Measurements from ENCODE around the gene TMEM81. TPM values are rescaled to one million over a fixed set of nuclear protein-coding genes. Genes with fewer than 3 reads are reported as not detected.

TMEM81 gene
- polyA plus RNA-seq, 1 donor = 3.3 TPM

GRCh38 chr1:205061665-205062069 is 22.6 kb downstream of the TMEM81 start:
- no CpG with 5 or more reads among the region's 13 CpGs for WGBS (ENCODE audit: insufficient coverage, low lambda C conversion rate)
- no peaks in the 10 kb centered on the region for H3K27me3 ChIP-seq (ENCODE audit: control insufficient read depth, insufficient read depth, low read length)
- H3K36me3 ChIP-seq (ENCODE audit: control insufficient read depth, insufficient read depth, low read length) = no peaks in the 10 kb centered on the region
- H3K4me1 ChIP-seq (ENCODE audit: control insufficient read depth, insufficient read depth, low read length) = peaks cover 2% of the 10 kb centered on the region
- peak; percentile 51 to 65 for DNase-seq
- H3K9me3 ChIP-seq (ENCODE audit: control insufficient read depth, low read depth, low read length) = no peaks in the 10 kb centered on the region
- H3K4me3 ChIP-seq (ENCODE audit: low read length) = no peak overlapping the region
- H3K27ac ChIP-seq (ENCODE audit: low read length) = no peak overlapping the region

- Histone ChIP-seq H3K27me3 (ENCODE audit: control insufficient read depth, insufficient read depth, low read length) (no peaks in the 10 kb centered on the region), H3K4me3 (ENCODE audit: low read length) (no peak overlapping the region), H3K9me3 (ENCODE audit: control insufficient read depth, low read depth, low read length) (no peaks in the 10 kb centered on the region), H3K27ac (ENCODE audit: low read length) (no peak overlapping the region), H3K4me1 (ENCODE audit: control insufficient read depth, insufficient read depth, low read length) (peaks cover 2% of the 10 kb centered on the region), H3K36me3 (ENCODE audit: control insufficient read depth, insufficient read depth, low read length) (no peaks in the 10 kb centered on the region)
- whole genome bisulfite sequencing (ENCODE audit: insufficient coverage, low lambda C conversion rate) = no CpG with 5 or more reads among the region's 14 CpGs
- DNase-seq = no peak
These were observed 23.0 kb downstream of the TMEM81 start for GRCh38 chr1:205061227-205061626.

- Histone ChIP-seq H3K27ac (ENCODE audit: low read length) (no peak overlapping the region), H3K4me3 (ENCODE audit: low read length) (no peak overlapping the region), H3K36me3 (ENCODE audit: control insufficient read depth, insufficient read depth, low read length) (no peaks in the 10 kb centered on the region), H3K4me1 (ENCODE audit: control insufficient read depth, insufficient read depth, low read length) (peaks cover 2% of the 10 kb centered on the region), H3K9me3 (ENCODE audit: control insufficient read depth, low read depth, low read length) (no peaks in the 10 kb centered on the region), H3K27me3 (ENCODE audit: control insufficient read depth, insufficient read depth, low read length) (no peaks in the 10 kb centered on the region)
- no peak for DNase-seq
- WGBS (ENCODE audit: insufficient coverage, low lambda C conversion rate) = 100% methylated on average over 1 of the region's 10 CpGs
These were observed 23.5 kb downstream of the TMEM81 start for GRCh38 chr1:205060746-205061145.

GRCh38 chr1:205059660-205060059 is 24.6 kb downstream of the TMEM81 start:
- DNase-seq = no peak
- no CpG with 5 or more reads among the region's 6 CpGs for WGBS (ENCODE audit: insufficient coverage, low lambda C conversion rate)
- Histone ChIP-seq H3K27ac (ENCODE audit: low read length) (no peak overlapping the region), H3K9me3 (ENCODE audit: control insufficient read depth, low read depth, low read length) (no peaks in the 10 kb centered on the region), H3K27me3 (ENCODE audit: control insufficient read depth, insufficient read depth, low read length) (no peaks in the 10 kb centered on the region), H3K4me1 (ENCODE audit: control insufficient read depth, insufficient read depth, low read length) (peaks cover 2% of the 10 kb centered on the region), H3K36me3 (ENCODE audit: control insufficient read depth, insufficient read depth, low read length) (no peaks in the 10 kb centered on the region), H3K4me3 (ENCODE audit: low read length) (no peak overlapping the region)

GRCh38 chr1:205058853-205059252 is 25.4 kb downstream of the TMEM81 start:
- Histone ChIP-seq H3K27ac (ENCODE audit: low read length) (no peak overlapping the region), H3K9me3 (ENCODE audit: control insufficient read depth, low read depth, low read length) (no peaks in the 10 kb centered on the region), H3K4me1 (ENCODE audit: control insufficient read depth, insufficient read depth, low read length) (peaks cover 2% of the 10 kb centered on the region), H3K4me3 (ENCODE audit: low read length) (no peak overlapping the region), H3K27me3 (ENCODE audit: control insufficient read depth, insufficient read depth, low read length) (no peaks in the 10 kb centered on the region), H3K36me3 (ENCODE audit: control insufficient read depth, insufficient read depth, low read length) (no peaks in the 10 kb centered on the region)
- WGBS (ENCODE audit: insufficient coverage, low lambda C conversion rate) = no CpG with 5 or more reads among the region's 12 CpGs
- no peak for DNase-seq

- no peaks in the 10 kb centered on the region for H3K27me3 ChIP-seq (ENCODE audit: control insufficient read depth, insufficient read depth, low read length)
- peaks cover 2% of the 10 kb centered on the region for H3K4me1 ChIP-seq (ENCODE audit: control insufficient read depth, insufficient read depth, low read length)
- H3K27ac ChIP-seq (ENCODE audit: low read length) = no peak overlapping the region
- H3K9me3 ChIP-seq (ENCODE audit: control insufficient read depth, low read depth, low read length) = no peaks in the 10 kb centered on the region
- no peak overlapping the region for H3K4me3 ChIP-seq (ENCODE audit: low read length)
- WGBS (ENCODE audit: insufficient coverage, low lambda C conversion rate) = no CpG with 5 or more reads among the region's 19 CpGs
- no peak for DNase-seq
- H3K36me3 ChIP-seq (ENCODE audit: control insufficient read depth, insufficient read depth, low read length) = no peaks in the 10 kb centered on the region
These were observed 26.3 kb downstream of the TMEM81 start for GRCh38 chr1:205057808-205058575.

GRCh38 chr1:205056956-205057568 is 27.2 kb downstream of the TMEM81 start:
- Histone ChIP-seq H3K4me3 (ENCODE audit: low read length) (no peak overlapping the region), H3K36me3 (ENCODE audit: control insufficient read depth, insufficient read depth, low read length) (no peaks in the 10 kb centered on the region), H3K4me1 (ENCODE audit: control insufficient read depth, insufficient read depth, low read length) (peaks cover 2% of the 10 kb centered on the region), H3K9me3 (ENCODE audit: control insufficient read depth, low read depth, low read length) (no peaks in the 10 kb centered on the region), H3K27ac (ENCODE audit: low read length) (no peak overlapping the region), H3K27me3 (ENCODE audit: control insufficient read depth, insufficient read depth, low read length) (no peaks in the 10 kb centered on the region)
- no CpG with 5 or more reads among the region's 6 CpGs for WGBS (ENCODE audit: insufficient coverage, low lambda C conversion rate)
- no peak for DNase-seq

- DNase-seq = no peak
- H3K27me3 ChIP-seq (ENCODE audit: control insufficient read depth, insufficient read depth, low read length) = peaks cover 3% of the 10 kb centered on the region
- no peak overlapping the region for H3K4me3 ChIP-seq (ENCODE audit: low read length)
- H3K9me3 ChIP-seq (ENCODE audit: control insufficient read depth, low read depth, low read length) = no peaks in the 10 kb centered on the region
- no peaks in the 10 kb centered on the region for H3K36me3 ChIP-seq (ENCODE audit: control insufficient read depth, insufficient read depth, low read length)
- no peak overlapping the region for H3K27ac ChIP-seq (ENCODE audit: low read length)
- no peaks in the 10 kb centered on the region for H3K4me1 ChIP-seq (ENCODE audit: control insufficient read depth, insufficient read depth, low read length)
- WGBS (ENCODE audit: insufficient coverage, low lambda C conversion rate) = no CpG with 5 or more reads among the region's 13 CpGs
These were observed 28.1 kb downstream of the TMEM81 start for GRCh38 chr1:205056188-205056611.

- WGBS (ENCODE audit: insufficient coverage, low lambda C conversion rate) = no CpG with 5 or more reads among the region's 7 CpGs
- H3K27me3 ChIP-seq (ENCODE audit: control insufficient read depth, insufficient read depth, low read length) = peaks cover 7% of the 10 kb centered on the region
- no peak overlapping the region for H3K4me3 ChIP-seq (ENCODE audit: low read length)
- DNase-seq = no peak
- H3K9me3 ChIP-seq (ENCODE audit: control insufficient read depth, low read depth, low read length) = no peaks in the 10 kb centered on the region
- H3K36me3 ChIP-seq (ENCODE audit: control insufficient read depth, insufficient read depth, low read length) = no peaks in the 10 kb centered on the region
- no peaks in the 10 kb centered on the region for H3K4me1 ChIP-seq (ENCODE audit: control insufficient read depth, insufficient read depth, low read length)
- H3K27ac ChIP-seq (ENCODE audit: low read length) = no peak overlapping the region
These were observed 30.2 kb downstream of the TMEM81 start for GRCh38 chr1:205054013-205054412.

- no peaks in the 10 kb centered on the region for H3K36me3 ChIP-seq (ENCODE audit: control insufficient read depth, insufficient read depth, low read length)
These were observed 31.0 kb downstream of the TMEM81 start for GRCh38 chr1:205053296-205053695.

More at GRCh38 chr1:205053296-205053695, 31.0 kb downstream of the TMEM81 start:
- H3K4me1 ChIP-seq (ENCODE audit: control insufficient read depth, insufficient read depth, low read length) = no peaks in the 10 kb centered on the region
- peaks cover 12% of the 10 kb centered on the region for H3K27me3 ChIP-seq (ENCODE audit: control insufficient read depth, insufficient read depth, low read length)
- H3K4me3 ChIP-seq (ENCODE audit: low read length) = no peak overlapping the region
- DNase-seq = no peak
- H3K9me3 ChIP-seq (ENCODE audit: control insufficient read depth, low read depth, low read length) = no peaks in the 10 kb centered on the region
- no CpG with 5 or more reads among the region's 5 CpGs for WGBS (ENCODE audit: insufficient coverage, low lambda C conversion rate)
- no peak overlapping the region for H3K27ac ChIP-seq (ENCODE audit: low read length)

All from large intestine (tissue), 3 donors.